Measurements from ENCODE around the gene MPL.

The MPL gene

GRCh38 chr1:43382027-43382779 lies 44.6 kb downstream of the MPL start:
- DNase-seq: no peak
- Mint-ChIP-seq H3K36me3 (ENCODE audit: low read depth) (peaks cover 30% of the 10 kb centered on the region), H3K4me1 (no peaks in the 10 kb centered on the region), H3K4me3 (no peak overlapping the region), H3K27me3 (ENCODE audit: low read depth, poor library complexity) (peaks cover 3% of the 10 kb centered on the region), H3K27ac (peak overlapping the region; percentile 52), H3K9me3 (no peaks in the 10 kb centered on the region)
- TF ChIP-seq CTCF (IDR thresholded peaks at IDR 0.05): no peak

- H3K36me3 Mint-ChIP-seq (ENCODE audit: low read depth): peaks cover 30% of the 10 kb centered on the region
- no peaks in the 10 kb centered on the region for H3K9me3 Mint-ChIP-seq
- H3K4me1 Mint-ChIP-seq: peaks cover 3% of the 10 kb centered on the region
- no peak for TF ChIP-seq CTCF (IDR thresholded peaks at IDR 0.05)
- H3K4me3 Mint-ChIP-seq: no peak overlapping the region
- H3K27me3 Mint-ChIP-seq (ENCODE audit: low read depth, poor library complexity): peaks cover 3% of the 10 kb centered on the region
- DNase-seq: no peak
- H3K27ac Mint-ChIP-seq: peak overlapping the region; percentile 37
Observed at GRCh38 chr1:43383449-43383848, 45.8 kb downstream of the MPL start.

GRCh38 chr1:43386676-43387075 lies 49.1 kb downstream of the MPL start:
- TF ChIP-seq CTCF (IDR thresholded peaks at IDR 0.05): no peak
- no peak overlapping the region for H3K27ac Mint-ChIP-seq
- no peak overlapping the region for H3K4me3 Mint-ChIP-seq
- peaks cover 3% of the 10 kb centered on the region for H3K27me3 Mint-ChIP-seq (ENCODE audit: low read depth, poor library complexity)
- no peaks in the 10 kb centered on the region for H3K9me3 Mint-ChIP-seq
- DNase-seq: no peak
- H3K36me3 Mint-ChIP-seq (ENCODE audit: low read depth): peaks cover 24% of the 10 kb centered on the region
- H3K4me1 Mint-ChIP-seq: peaks cover 24% of the 10 kb centered on the region

- Mint-ChIP-seq H3K4me1 (peaks cover 24% of the 10 kb centered on the region), H3K4me3 (peak overlapping the region; percentile 99), H3K36me3 (ENCODE audit: low read depth) (peaks cover 21% of the 10 kb centered on the region), H3K27ac (no peak overlapping the region), H3K9me3 (no peaks in the 10 kb centered on the region), H3K27me3 (ENCODE audit: low read depth, poor library complexity) (no peaks in the 10 kb centered on the region)
- TF ChIP-seq CTCF (IDR thresholded peaks at IDR 0.05): no peak
- DNase-seq: no peak
Observed at GRCh38 chr1:43387976-43388599, 50.5 kb downstream of the MPL start.

GRCh38 chr1:43388613-43389012 lies 51.0 kb downstream of the MPL start:
- TF ChIP-seq CTCF (IDR thresholded peaks at IDR 0.05): no peak
- H3K27me3 Mint-ChIP-seq (ENCODE audit: low read depth, poor library complexity): no peaks in the 10 kb centered on the region
- H3K36me3 Mint-ChIP-seq (ENCODE audit: low read depth): peaks cover 16% of the 10 kb centered on the region
- DNase-seq: no peak
- H3K9me3 Mint-ChIP-seq: no peaks in the 10 kb centered on the region
- peaks cover 24% of the 10 kb centered on the region for H3K4me1 Mint-ChIP-seq
- peak overlapping the region; percentile 4 for H3K27ac Mint-ChIP-seq
- H3K4me3 Mint-ChIP-seq: peak overlapping the region; percentile 99

Data from nephron progenitor cell (in vitro differentiated cells).